K562 (cell line): ENCODE measurements around the gene RANGAP1. TPM values are rescaled to one million over a fixed set of nuclear protein-coding genes. Genes with fewer than 3 reads are reported as not detected.

Source experiments
- ATAC-seq: fragments of 200-7000 bp; cut with Tn5 transposase; 3 replicates; pipeline ENCODE4 v1.9.1; 2020; ENCODE audit warnings: moderate library complexity
- BruUV-seq: library from RNA; stranded (reverse); fragments of 400-500 nt; replicated peaks from 2 replicates; lab custom pipeline; 2021; lab: Mats Ljungman, UMichigan
- CTCF ChIA-PET: fragments of 300-600 bp; formaldehyde crosslinking; extraction: SDS; loops from one replicate; lab custom pipeline; 2021; ENCODE audit warnings: low intra/inter-chr PET ratio; lab: Yijun Ruan, JAX
- POLR2A ChIA-PET: fragments of 300-600, 350-650 bp; sonication (Branson Sonifier 250); formaldehyde crosslinking; extraction: SDS; loops from one replicate; lab custom pipeline; 2021; ENCODE audit warnings: antibody characterized with exemption, inconsistent platforms; lab: Yijun Ruan, JAX
- DNase-seq, 4 experiments: peaks; one replicate each; pipeline versions ENCODE4 v3.0.0 to v3.0.0-alpha.2; 2011 to 2018; ENCODE audit warnings: low spot score in 3 of 4, mixed read lengths in 3 of 4; ENCODE audit errors: extremely low read depth in 1 of 4
- FAIRE-seq: peaks from 2 replicates; lab custom pipeline; 2011; peaks lifted over from hg19 to GRCh38; lab: Jason Lieb, UNC
- H2AFZ ChIP-seq: 2 replicates; pipeline ENCODE4 v1.6.0; 2011; ENCODE audit warnings: low read depth, low read length, control low read depth, inconsistent platforms
- H3K27ac ChIP-seq: fragments of 200-600 bp; 3 replicates; pipeline ENCODE4 v1.8.0; 2011; ENCODE audit warnings: low read depth, mild to moderate bottlenecking, control low read depth, inconsistent platforms, low read length, moderate library complexity, mixed read lengths; ENCODE audit errors: extremely low read depth
- H3K27me3 ChIP-seq, 2 experiments: fragments of 300-600 bp in 1 of 2; 2 replicates in 1 of 2; 3 replicates in 1 of 2; pipeline versions ENCODE4 v1.6.0 to v1.8.0; 2011; ENCODE audit warnings: inconsistent platforms in 2 of 2, low read length in 2 of 2, mild to moderate bottlenecking in 1 of 2, mixed read lengths in 1 of 2, moderate library complexity in 1 of 2; ENCODE audit not compliant: control insufficient read depth in 2 of 2, insufficient read depth in 2 of 2
- H3K36me3 ChIP-seq: fragments of 300-600 bp; 3 replicates; pipeline ENCODE4 v1.8.0; 2011; ENCODE audit warnings: mild to moderate bottlenecking, low read length, inconsistent platforms; ENCODE audit not compliant: control insufficient read depth, insufficient read depth
- H3K4me1 ChIP-seq, 2 experiments: fragments of 200-600 bp in 1 of 2; replicated peaks in 1 of 2; 2 replicates in 1 of 2; 3 replicates in 1 of 2; pipeline versions ENCODE4 v1.5.1 to v1.8.0; 2011; ENCODE audit warnings: inconsistent platforms in 2 of 2, low read length in 2 of 2, mild to moderate bottlenecking in 1 of 2, mixed read lengths in 1 of 2, moderate library complexity in 1 of 2; ENCODE audit not compliant: control insufficient read depth in 2 of 2, insufficient read depth in 2 of 2
- H3K4me2 ChIP-seq: 2 replicates; pipeline ENCODE4 v1.6.1; 2011; ENCODE audit warnings: low read length, control low read depth, inconsistent platforms, mixed read lengths; ENCODE audit not compliant: insufficient read depth
- H3K4me3 ChIP-seq: fragments of 200-600 bp; sonication (generic), shearing (Covaris generic); 2 replicates; pipeline ENCODE4 v1.5.1; 2016; ENCODE audit warnings: control low read depth, inconsistent platforms
- H3K79me2 ChIP-seq: fragments of 200-600 bp; 3 replicates; pipeline ENCODE4 v1.8.0; 2011; ENCODE audit warnings: low read length, inconsistent platforms; ENCODE audit not compliant: control insufficient read depth, insufficient read depth
- H3K9ac ChIP-seq, 2 experiments: 2 replicates each; pipeline versions ENCODE4 v1.6.0 to v1.6.1; 2011; ENCODE audit warnings: low read depth in 2 of 2, low read length in 2 of 2, control low read depth in 1 of 2, inconsistent platforms in 1 of 2, mild to moderate bottlenecking in 1 of 2, mixed read lengths in 1 of 2; ENCODE audit not compliant: insufficient read depth in 1 of 2
- H3K9me1 ChIP-seq: one replicate; pipeline ENCODE4 v1.6.0; 2011; ENCODE audit warnings: inconsistent platforms, mild to moderate bottlenecking, low read length, moderate library complexity; ENCODE audit not compliant: control insufficient read depth, insufficient read depth
- H3K9me3 ChIP-seq: replicated peaks from 2 replicates; pipeline ENCODE4 v1.5.1; 2011; ENCODE audit warnings: low read depth, low read length, inconsistent platforms; ENCODE audit not compliant: control insufficient read depth, insufficient read depth
- H4K20me1 ChIP-seq: replicated peaks from 2 replicates; pipeline ENCODE4 v1.6.1; 2011; ENCODE audit warnings: low read length, inconsistent platforms, mixed read lengths; ENCODE audit not compliant: control insufficient read depth, insufficient read depth
- ARID3B ChIP-seq: fragments of 250-450 bp; sonication (Bioruptor Pico); IDR thresholded peaks from 2 replicates; pipeline ENCODE4 v1.4.0; 2020; ENCODE audit warnings: borderline replicate concordance
- BRD4 ChIP-seq: fragments of 200-600 bp; sonication (generic); IDR thresholded peaks from 2 replicates; pipeline ENCODE4 v1.6.1; 2017; ENCODE audit warnings: inconsistent platforms
- MYBL2 ChIP-seq, 2 experiments: fragments of 450-650 bp in 1 of 2; sonication (generic) in 1 of 2; formaldehyde crosslinking in 1 of 2; IDR thresholded peaks; 2 replicates each; pipeline versions ENCODE4 v1.6.1 to v1.8.1; 2017 to 2022; ENCODE audit warnings: borderline replicate concordance in 1 of 2, inconsistent platforms in 1 of 2, low read depth in 1 of 2, mild to moderate bottlenecking in 1 of 2, missing genetic modification reagents in 1 of 2, moderate library complexity in 1 of 2
- NR2F6 ChIP-seq: fragments of 450-650 bp; formaldehyde crosslinking; IDR thresholded peaks from 2 replicates; pipeline ENCODE4 v1.4.0; 2020; ENCODE audit warnings: mild to moderate bottlenecking
- PKNOX1 ChIP-seq: fragments of 450-650 bp; IDR thresholded peaks from 2 replicates; pipeline ENCODE4 v1.6.1; 2016
- PTBP1 ChIP-seq: fragments of 200-400 bp; formaldehyde crosslinking; IDR thresholded peaks from 2 replicates; pipeline ENCODE4 v1.6.1; 2017; ENCODE audit warnings: low read depth, low read length
- ZNF507 ChIP-seq: conservative IDR thresholded peaks from 2 replicates; pipeline ENCODE4 v1.6.1; 2017; ENCODE audit warnings: missing genetic modification characterization, missing compliant biosample characterization
- WGBS: fragments of 100-300 bp; shearing (Covaris generic); methylation state at CpG from one replicate; pipeline ENCODE4 v1.1.6; 2016; ENCODE audit warnings: low coverage, mixed read lengths; ENCODE audit not compliant: insufficient coverage; ENCODE audit errors: missing lambda C conversion rate; 5-methylcytosine and 5-hydroxymethylcytosine counted together
- in situ Hi-C: fragments of 300-500 bp; cut with MboI; formaldehyde crosslinking; loops from 4 replicates; pipeline ENCODE4 v1.15.0; 2018; ENCODE audit warnings: inconsistent platforms, mixed read lengths
- intact Hi-C: fragments of 100-400 bp; cut with micrococcal nuclease; formaldehyde crosslinking; loops from 2 replicates; pipeline ENCODE4 v1.14.2; 2022
- polyA plus RNA-seq, 8 experiments: library from polyadenylated mRNA; depleted of rRNA in 4 of 8; stranded (reverse) in 5 of 8; unstranded in 3 of 8; fragments of >200 nt; fragmentation: Nextera tagmentation in 2 of 8; fragmentation: Illumina TruSeq in 1 of 8; extraction: Ambion mirVana in 2 of 8; extraction: Trizol in 1 of 8; gene quantifications; 2 replicates each; pipeline versions ENCODE4 v1.2.1 to v1.2.3, GENCODE V29; 2011 to 2014; ENCODE audit warnings: inconsistent platforms in 1 of 8, missing spikeins in 1 of 8
- total RNA-seq, 7 experiments: library from RNA; depleted of rRNA in 6 of 7; stranded (reverse); fragments of >200 nt in 6 of 7; fragmentation: Illumina TruSeq in 2 of 7; extraction: Trizol in 2 of 7; gene quantifications; 2 replicates each; pipeline versions ENCODE4 v1.2.1 to v1.2.3, GENCODE V29; 2011 to 2021; ENCODE audit warnings: low replicate concordance in 1 of 7

RANGAP1 gene
- total and polyA plus RNA-seq, 9 of the 15 experiments (the other 6 are each of a cell fraction or from before 2014, with no cell fraction given), result 2.1 to 104 (median 50.6) TPM

- H2AFZ ChIP-seq, result no peak overlapping the region
- peak; percentile 11 for ATAC-seq
- ChIA-PET POLR2A (interaction anchor here (0.6 to 2.2 kb wide), 5 partner anchors 9 to 1184 kb away, joined by 3 to 6 read pairs (median 3); partner anchors contain the start of gene RANGAP1), CTCF (no interaction called here)
- no peak overlapping the region for H3K4me3 ChIP-seq
- H4K20me1 ChIP-seq, result no peaks in the 10 kb centered on the region
- WGBS, result 41% methylated on average over 3 of the region's 3 CpGs
- no peaks in the 10 kb centered on the region for H3K9me1 ChIP-seq
- no peaks in the 10 kb centered on the region for H3K9me3 ChIP-seq
- peaks cover 31 to 36% of the 10 kb centered on the region in 2 experiments; a peak in 4 of 5 replicates for H3K4me1 ChIP-seq
- H3K27me3 ChIP-seq, result no peaks in the 10 kb centered on the region
- peak; percentile 46 for FAIRE-seq
- in situ Hi-C loops, result no loop called here
- peaks cover 35% of the 10 kb centered on the region; the same call in 2 of the 3 replicates for H3K36me3 ChIP-seq
- DNase-seq, result peak in 2 of 4 experiments; percentile 31 to 39
- peaks cover 88% of the 10 kb centered on the region for H3K79me2 ChIP-seq
- BruUV-seq, result no TSS peak
- intact Hi-C loops, result loop anchor here (10.0 kb wide), 1 partner anchor 383 kb away; no protein-coding TSS in a partner anchor
- no peak overlapping the region; a peak in 1 of 4 replicates for H3K9ac ChIP-seq
- TF ChIP-seq NR2F6 (CRISPR knock-in tag), result no peak
- no peak for TF ChIP-seq ARID3B (CRISPR knock-in tag)
- TF ChIP-seq ZNF507 (tag), result no peak
- TF ChIP-seq MYBL2 (IDR thresholded peaks at IDR 0.05; ENCODE audit: low read depth), result no peak
- TF ChIP-seq MYBL2 (CRISPR knock-in tag; IDR thresholded peaks at IDR 0.05; ENCODE audit: borderline replicate concordance), result no peak
- TF ChIP-seq PKNOX1, result no peak
- no peak for TF ChIP-seq PTBP1
- TF ChIP-seq BRD4, result no peak
- H3K4me2 ChIP-seq, result no peak overlapping the region; the same call in 1 of the 2 replicates
- peak overlapping the region; percentile 59 for H3K27ac ChIP-seq
Observed at GRCh38 chr22:41308054-41308453, 22.1 kb upstream of the RANGAP1 start.
